NCI-H2107 treated with DMSO at 0.1 percent for 48 hours (cell line): ENCODE results near the gene GAA.

ENCODE experiments used
- DNase-seq: peaks from one replicate; lab custom pipeline; 2025; ENCODE audit not compliant: unreplicated experiment; lab: John Stamatoyannopoulos, UW

The GAA gene

GRCh38 chr17:80116921-80117380 is 15.6 kb downstream of the GAA start:
- no peak for DNase-seq

- DNase-seq, result no peak
Measured at GRCh38 chr17:80117491-80118401, 16.4 kb downstream of the GAA start.

DNA sequence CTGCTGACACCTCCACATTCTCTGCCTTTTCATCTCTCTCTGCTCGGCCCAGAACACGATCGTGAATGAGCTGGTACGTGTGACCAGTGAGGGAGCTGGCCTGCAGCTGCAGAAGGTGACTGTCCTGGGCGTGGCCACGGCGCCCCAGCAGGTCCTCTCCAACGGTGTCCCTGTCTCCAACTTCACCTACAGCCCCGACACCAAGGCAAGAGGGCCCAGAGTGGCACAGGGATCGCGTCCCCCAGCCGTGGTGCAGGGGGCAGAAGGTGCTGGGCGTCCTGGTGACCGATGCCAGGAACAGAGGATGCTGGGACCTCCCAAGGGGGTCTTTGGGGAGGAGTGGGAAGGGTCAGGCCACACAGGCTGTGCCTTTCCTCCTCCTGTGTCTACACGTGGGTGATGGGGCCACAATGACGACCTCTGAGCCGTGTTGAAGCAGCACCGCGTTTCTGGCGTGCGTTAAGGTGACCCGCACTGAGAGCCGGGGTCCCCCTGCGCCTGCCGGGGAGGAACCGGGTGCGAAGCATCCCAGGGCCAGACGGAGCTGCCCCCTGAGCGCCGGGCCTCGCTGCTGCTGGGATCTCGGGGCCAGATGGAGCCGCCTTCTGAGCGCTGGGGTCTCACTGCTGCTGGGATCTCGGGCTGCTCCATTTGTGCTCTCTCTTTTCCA is 17.4 kb downstream of the GAA start:
- no peak for DNase-seq

DNA sequence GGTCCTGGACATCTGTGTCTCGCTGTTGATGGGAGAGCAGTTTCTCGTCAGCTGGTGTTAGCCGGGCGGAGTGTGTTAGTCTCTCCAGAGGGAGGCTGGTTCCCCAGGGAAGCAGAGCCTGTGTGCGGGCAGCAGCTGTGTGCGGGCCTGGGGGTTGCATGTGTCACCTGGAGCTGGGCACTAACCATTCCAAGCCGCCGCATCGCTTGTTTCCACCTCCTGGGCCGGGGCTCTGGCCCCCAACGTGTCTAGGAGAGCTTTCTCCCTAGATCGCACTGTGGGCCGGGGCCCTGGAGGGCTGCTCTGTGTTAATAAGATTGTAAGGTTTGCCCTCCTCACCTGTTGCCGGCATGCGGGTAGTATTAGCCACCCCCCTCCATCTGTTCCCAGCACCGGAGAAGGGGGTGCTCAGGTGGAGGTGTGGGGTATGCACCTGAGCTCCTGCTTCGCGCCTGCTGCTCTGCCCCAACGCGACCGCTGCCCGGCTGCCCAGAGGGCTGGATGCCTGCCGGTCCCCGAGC is 17.9 kb downstream of the GAA start:
- no peak for DNase-seq

GRCh38 chr17:80119839-80120238 is 18.5 kb downstream of the GAA start:
- no peak for DNase-seq

DNA sequence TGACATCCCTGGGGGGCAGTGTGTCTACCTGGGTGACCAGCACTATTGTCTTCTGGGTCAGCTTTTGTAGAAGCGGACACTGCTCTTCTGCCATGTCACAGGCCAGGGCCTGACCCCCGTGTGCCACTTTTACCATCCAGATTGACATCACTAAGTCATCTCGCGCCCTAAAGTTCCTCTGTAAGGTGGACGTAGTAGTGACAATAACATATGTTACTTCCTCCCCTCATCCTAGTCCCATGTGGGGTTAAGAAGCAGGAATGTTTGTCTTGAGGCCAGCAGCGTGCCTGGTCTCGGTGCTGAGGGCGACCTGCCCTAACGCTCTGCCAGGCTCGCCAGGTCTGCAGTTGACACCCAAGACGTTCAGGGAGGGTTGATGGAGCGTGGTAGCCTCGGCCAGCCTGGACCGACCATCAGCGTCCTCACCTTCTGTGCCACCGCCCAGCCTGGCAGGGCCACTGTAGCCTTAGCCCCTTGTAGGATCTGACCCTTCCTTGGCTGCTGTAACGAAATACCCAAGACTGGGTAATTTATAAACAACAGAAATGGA is 20.7 kb downstream of the GAA start:
- DNase-seq, result no peak

DNA sequence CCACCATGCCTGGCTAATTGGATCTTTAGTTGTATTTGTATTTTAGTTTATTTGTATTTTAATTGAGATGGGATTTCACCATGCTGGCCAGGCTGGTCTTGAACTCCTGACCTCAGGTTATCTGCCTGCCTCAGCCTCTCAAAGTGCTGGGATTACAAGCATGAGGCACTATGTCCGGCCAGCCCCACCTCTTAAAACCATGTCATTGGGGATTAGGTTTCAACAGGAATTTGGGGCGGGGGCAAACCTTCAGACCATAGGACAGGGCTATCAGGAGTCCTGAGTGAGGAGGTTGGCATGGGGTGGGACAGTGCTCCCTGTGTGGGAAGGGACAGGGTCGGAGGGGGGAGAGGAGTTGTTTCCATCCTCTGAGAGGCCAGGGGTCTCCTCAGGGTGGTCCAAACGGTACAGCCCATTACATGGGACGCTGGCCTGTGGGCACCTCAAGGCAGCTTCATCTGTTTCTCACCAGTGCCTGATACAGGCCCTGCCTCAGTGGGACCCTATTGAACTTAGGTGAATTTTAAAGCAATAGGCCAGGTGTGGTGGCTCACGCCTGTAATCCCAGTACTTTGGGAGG is 21.6 kb downstream of the GAA start:
- no peak for DNase-seq

DNA sequence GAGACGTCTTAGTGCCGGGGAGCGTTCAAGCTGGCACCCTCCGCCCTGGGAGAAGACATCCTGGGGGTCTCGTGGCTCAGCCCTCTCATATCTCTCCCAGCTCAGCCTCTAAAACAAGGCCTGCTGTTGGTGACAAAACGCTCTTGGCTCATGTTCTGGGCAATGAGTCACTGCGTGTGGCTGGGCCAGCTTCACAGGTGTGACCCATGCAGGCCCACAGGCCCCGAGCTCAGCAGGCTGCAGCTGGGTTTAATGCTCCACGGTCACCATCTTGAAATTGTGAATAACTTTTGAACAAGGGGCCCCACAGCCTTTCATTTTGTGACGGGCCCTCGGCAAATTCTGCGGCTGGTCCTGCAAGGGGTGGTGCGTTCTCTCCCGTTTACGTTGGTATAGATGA is 22.4 kb downstream of the GAA start:
- DNase-seq, result no peak

- no peak for DNase-seq
Measured at GRCh38 chr17:80124351-80124981, 23.1 kb downstream of the GAA start.

- DNase-seq, result no peak
Measured at GRCh38 chr17:80125656-80126448, 24.5 kb downstream of the GAA start.

DNA sequence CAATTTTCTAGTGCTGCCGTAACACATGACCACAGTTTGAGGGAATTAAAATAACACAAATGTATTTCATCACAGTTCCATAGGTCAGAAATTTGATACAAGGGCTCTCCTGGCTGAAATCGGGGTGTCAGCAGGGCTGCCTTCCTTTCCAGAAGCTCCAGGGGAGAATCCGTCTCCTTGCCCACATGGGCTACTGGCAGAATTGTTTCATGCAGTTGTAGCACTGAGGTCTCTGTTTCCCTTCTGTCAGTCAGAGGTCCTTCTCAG is 25.0 kb downstream of the GAA start:
- no peak for DNase-seq

DNA sequence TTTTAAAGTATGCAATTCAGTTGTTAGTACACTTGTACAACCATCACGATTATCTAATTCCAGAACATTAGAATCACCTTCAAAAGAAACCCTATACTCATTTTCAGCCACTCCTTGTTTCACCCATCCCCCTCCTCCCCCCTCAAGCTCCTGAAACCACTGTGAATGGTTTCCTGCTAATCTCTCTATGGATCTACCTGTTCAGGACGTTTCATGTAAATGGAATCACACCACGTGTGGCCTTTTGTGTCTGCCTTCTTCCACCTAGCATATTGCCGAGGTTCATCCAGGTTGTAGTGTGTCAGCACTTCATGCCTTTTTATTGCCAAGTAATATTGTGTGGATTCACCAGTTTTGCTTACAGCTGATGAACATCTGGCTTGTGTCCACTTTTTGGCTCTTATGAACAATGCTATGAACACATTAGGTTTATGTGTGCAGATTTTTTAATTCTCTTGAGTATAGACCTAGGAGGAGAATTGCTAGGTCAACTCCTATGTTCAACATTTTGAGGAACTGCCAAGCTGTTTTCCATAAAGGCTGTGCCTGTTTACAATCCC is 27.7 kb downstream of the GAA start:
- DNase-seq, result no peak

GRCh38 chr17:80130992-80131391 is 29.6 kb downstream of the GAA start:
- no peak for DNase-seq

DNA sequence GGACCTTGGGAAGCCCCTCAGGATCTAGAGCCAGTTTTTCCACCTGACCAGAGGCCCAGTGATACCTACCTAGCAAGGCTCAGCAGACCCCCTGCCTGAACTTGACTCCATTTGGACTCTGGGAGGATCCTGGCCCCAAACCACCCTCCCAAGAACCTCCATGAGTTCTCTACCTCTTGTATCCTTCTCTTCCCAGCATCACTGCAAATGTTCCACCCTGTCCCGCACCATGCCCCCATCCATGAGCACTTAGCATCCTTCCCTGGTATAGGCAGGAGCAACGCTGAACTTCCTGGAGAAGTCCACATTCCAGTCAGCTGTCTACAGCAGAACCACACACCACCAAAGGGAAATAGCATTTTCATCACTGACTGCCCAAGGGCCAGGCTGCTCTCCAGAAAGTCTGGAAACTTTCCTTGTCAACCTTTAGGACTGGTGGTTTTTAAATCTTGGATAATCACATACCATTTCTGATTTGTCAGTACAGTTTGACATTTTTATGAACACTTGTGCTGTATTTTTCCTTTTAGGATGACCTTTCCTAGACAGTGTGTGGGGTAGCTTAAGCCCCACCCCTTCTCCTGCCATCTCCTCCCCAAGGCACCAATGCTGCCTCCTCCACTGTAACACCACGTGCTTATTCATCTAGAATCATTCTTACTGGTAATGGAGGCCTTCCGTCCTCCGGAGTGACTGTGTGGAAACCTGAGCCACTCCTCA is 31.7 kb downstream of the GAA start:
- DNase-seq, result no peak

GRCh38 chr17:80133626-80133970 is 32.2 kb downstream of the GAA start:
- no peak for DNase-seq

DNA sequence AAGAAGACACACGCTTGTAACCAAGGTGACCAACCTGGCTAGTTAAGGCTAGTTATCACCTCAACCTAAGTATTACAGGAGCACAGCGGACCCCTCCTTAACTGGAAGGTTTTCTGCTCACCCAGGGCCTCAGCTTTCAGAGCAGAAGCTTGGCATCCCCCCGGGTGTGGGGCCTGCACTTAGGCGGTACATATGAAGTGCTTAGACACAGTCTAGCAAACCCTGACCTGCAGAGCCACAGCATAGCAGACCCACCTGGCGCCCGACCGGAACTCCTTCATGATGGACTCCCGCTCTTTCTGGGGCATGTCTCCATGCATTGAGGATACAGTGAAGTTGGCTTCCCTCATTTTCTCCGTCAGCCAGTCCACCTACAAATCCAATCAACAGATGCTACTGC is 35.8 kb downstream of the GAA start:
- DNase-seq, result no peak

DNA sequence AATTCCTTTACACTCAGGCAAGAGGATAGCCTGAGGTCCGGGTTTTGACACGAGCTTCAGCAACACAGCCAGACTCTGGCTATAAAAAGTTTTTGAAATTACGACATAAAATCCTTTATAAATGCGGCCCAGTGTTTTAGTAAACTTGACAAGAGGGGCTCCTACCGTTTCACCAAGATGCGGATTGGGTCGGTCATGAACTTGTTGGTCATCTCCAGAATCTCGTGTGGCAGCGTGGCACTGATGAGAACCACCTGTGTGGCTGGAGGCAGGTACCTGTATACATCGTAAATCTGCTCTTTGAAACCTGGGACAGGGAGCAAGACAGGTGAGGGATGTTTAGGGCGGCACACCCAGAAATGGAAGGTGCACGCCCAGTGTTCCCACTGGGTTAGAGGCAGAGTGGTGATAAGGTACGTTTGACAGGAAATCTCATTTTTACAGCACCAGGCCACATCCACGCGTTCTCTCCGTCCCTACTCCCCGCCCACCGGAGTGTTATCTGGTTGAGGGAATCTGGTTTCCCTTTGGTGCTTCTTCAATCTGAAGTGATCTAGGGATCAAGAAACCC is 37.6 kb downstream of the GAA start:
- no peak for DNase-seq

DNA sequence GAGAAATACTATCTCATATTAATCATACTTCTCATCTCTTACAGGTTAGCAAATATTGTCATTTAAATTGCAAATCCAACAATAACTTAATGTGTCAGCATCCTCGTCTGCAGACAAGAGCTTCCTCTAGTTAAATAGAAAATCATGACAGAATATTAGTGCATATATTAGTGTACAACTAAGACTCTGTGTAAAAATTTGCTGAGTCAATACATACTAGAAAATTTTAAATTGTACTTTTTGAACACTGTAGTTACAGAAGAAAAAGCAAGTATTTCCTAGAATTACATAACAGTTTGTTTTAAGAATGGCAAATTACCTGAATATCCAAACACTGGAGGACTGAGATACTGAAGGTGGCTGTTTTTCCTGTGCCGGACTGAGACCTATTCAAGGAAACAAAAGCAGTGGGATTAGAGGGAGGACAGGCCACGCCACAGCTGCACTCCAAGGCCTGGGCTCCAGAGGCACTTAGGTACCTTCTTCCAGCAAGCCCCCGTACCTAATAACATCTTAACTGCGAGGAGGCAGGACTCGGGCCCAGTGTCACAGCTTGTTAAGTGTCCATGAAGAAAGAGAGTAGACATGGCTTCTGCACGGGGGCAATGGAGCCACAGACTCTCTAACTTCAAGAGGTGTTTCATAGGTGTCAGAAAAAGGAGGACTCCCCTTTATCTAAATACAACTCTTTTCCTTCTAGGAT is 40.2 kb downstream of the GAA start:
- no peak for DNase-seq

DNA sequence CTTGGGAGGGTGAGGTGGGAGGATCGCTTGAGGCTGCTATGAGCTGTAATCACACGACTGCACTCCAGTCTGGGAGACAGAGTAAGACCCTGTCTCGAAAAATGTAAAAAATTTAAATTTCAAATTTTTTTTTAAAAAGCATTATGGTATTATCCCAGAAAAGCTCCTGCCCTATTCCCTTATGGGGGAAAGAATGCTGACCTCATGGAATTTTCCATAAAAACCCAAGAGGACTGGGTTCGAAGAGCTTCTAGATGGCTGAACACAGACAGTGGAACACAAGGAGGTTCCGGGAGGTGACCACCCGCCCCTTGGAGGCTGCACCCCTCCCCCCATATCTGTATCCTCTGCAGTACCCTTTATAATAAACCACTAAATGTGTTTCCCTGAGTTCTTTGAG is 41.5 kb downstream of the GAA start:
- DNase-seq, result no peak
